Vagina (tissue), 2 donors: ENCODE data around the gene ZNF205.

Source experiments
- POLR2AphosphoS5 ChIP-seq, 2 donors: sonication (generic); formaldehyde crosslinking; IDR thresholded peaks; one replicate each; pipeline ENCODE4 v1.9.0; 2017; ENCODE audit warnings: antibody characterized with exemption in 2 of 2, mild to moderate bottlenecking in 2 of 2, low read depth in 1 of 2; ENCODE audit not compliant: insufficient read depth in 1 of 2
- TF ChIP-seq, protein P1 (sequence below), 3 experiments: fragments of 450-650 bp in 2 of 3; fragments of 200-600 bp in 1 of 3; sonication (generic) in 1 of 3; IDR thresholded peaks; one replicate each; pipeline ENCODE4 v1.5.1; 2017 to 2019; ENCODE audit warnings: antibody characterized with exemption in 3 of 3, mild to moderate bottlenecking in 2 of 3, moderate library complexity in 2 of 3

DNA sequence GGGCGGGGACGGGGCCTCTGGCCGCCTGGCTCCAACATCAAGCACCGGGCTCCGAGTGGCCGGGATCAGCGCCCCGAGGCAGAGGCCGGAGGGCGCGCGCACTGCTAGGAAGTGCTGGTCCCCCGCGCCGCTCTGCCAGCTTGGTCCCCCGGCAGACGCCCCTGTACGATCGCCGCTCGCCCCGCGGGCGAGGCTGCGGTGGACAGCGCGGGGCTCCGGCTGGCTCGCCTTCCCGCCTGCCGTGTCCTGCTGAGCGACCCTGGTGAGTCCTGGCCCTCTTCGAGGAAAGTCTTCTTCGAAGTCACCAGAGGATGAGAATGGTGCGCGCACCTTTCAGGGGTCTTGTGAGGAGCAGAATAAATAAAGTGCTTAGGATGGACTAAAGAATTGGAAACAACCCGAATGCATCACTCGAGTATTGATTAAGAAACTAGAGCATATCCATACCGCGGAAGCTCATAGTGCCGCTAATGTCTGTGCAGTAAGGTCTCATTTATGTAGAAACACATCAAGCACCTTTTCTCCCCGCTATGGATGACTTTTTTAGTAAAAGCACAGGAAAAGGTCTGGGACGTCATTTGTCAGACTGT, 22.8 kb downstream of the ZNF205 start:
- TF ChIP-seq, protein P1, sequence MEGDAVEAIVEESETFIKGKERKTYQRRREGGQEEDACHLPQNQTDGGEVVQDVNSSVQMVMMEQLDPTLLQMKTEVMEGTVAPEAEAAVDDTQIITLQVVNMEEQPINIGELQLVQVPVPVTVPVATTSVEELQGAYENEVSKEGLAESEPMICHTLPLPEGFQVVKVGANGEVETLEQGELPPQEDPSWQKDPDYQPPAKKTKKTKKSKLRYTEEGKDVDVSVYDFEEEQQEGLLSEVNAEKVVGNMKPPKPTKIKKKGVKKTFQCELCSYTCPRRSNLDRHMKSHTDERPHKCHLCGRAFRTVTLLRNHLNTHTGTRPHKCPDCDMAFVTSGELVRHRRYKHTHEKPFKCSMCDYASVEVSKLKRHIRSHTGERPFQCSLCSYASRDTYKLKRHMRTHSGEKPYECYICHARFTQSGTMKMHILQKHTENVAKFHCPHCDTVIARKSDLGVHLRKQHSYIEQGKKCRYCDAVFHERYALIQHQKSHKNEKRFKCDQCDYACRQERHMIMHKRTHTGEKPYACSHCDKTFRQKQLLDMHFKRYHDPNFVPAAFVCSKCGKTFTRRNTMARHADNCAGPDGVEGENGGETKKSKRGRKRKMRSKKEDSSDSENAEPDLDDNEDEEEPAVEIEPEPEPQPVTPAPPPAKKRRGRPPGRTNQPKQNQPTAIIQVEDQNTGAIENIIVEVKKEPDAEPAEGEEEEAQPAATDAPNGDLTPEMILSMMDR (IDR thresholded peaks at IDR 0.05): peak in 1 of 3 experiments; percentile 3
- TF ChIP-seq POLR2AphosphoS5 (IDR thresholded peaks at IDR 0.05; ENCODE audit: insufficient read depth in 1 of 2, low read depth in 1 of 2): no peak
